ENCODE measurements around the gene RHOT1.
"Not testable (repeated sequence)": the region's sequence is repeated elsewhere in the genome, so short reads cannot be mapped to it uniquely, and the experiment has no call there.

RHOT1 gene

DNA sequence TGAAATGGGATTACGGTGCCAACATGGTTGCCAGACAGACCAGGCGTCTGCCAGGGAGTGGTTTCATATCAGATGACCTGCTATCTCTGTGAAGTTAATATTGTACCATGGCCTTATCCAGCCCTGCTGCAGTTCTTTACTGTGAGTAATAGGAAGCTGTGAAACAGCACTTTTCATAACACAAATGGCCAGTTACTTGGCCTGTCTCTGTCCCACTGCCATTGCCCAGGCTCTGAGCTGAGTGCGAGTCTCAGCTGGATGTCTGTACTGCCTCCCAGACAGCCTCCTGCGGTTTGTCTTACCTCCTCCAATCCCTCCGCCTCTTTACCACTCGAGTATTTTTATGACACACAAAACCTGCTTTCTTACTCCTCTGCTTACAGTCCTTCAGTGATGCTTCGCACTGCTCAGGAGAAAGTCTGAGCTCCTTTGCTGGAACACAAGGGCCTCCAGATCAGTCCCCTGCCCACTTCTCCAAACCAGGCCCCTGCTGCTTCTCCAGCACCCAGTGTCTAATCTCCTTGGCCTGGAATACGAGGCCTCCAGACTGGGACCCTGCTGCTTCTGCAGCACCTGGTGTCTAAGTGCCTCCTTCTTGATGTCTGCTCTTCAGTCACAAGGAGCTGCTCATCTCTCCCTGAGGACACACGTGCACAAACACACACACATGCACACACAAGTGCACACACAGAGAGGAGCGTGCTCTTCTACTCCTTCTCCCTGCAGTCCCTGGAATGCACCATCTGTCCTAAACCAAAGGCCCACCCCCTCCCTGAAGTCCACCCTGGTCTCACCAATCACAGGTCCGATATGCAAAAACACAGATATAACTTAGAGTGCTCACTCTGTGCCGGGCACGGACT lies 17.1 kb upstream of the RHOT1 start:
- DNase-seq: no peak

DNA sequence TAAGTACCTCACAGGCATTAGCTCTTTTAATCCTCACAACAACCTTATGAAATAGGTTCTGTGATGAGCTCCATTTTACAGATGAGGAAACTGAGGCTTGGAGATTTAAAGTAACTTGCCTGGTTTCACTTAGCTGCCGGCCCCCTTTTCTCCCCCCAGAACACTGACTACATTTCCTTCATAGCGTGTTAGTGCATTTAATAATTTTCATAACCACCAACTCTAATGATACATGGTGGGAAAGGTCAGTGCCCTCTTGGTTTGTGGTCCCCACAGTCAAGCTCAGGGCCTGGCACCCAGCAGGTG lies 16.5 kb upstream of the RHOT1 start:
- DNase-seq: no peak

DNA sequence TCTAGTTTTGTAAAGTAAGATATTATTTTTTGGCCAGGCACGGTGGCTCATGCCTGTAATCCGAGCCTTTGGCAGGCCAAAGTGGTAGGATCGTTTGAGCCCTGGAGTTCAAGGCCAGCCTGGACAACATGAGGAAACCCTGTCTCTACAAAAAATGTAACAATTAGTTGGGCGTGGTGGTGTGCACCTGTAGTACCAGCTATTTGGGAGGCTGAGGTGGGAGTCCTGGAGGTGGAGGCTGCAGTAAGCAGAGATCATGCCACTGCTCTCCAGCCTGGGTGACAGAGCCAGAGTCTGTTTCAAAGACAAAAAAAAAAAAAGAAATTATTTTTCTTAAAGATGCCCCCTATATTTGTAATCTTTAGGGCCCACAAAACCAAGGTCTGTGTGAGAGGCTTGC lies 16.0 kb upstream of the RHOT1 start:
- no peak for DNase-seq

DNA sequence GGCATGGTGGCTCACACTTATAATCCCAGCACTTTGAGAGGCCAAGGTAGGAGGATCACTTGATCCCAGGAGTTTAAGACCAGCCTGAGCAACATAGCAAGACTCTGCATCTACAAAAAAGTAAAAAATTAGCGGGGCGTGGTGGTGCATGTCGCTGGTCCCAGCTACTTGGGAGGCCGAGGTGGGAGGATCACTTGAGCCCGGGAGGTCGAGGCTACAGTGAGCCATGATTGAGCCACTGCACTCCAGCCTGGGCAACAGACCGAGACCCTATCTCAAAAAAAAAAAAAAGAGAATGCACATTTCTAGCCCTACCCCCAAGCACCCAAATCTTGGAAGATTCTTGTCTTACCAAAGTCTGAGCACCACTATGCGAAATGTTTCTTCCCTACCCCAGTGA lies 15.6 kb upstream of the RHOT1 start:
- DNase-seq: no peak

DNA sequence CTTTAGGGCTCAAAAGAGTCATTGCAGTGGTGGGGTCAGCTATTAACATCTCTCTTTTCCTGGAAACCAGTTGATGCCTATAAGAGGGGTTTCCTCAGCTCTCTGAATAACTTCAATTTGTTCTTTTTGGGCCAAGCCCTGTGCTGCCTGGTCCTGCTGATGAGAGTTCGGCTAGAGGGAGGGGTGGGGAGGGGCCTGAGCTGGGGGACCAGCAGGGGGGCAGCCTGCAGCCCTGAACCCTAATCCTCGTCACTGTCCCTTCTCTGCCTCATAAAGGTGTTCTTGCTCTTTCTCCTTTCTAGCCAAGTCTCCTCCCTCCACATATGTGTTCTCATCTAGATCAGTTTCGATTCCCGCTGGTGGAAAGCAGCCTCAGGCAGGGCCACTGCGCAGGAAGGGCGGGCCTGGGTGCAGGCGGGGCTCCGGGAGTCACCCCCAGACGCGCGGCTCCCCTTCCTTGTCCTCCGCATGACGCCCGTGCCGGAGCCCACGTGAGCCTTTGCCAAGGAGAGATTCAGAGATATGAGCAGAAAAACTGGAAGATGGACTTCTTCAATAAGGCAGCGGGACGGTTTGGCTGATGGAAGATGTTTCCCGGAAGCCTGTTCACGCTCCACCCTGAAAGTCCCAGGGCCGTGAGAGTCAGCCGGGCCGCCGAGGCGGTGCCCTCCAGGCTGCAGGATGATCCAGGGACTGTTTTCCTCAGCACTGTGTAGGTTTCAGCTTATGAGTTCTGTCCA lies 15.0 kb upstream of the RHOT1 start:
- peak; percentile 77 for DNase-seq

DNA sequence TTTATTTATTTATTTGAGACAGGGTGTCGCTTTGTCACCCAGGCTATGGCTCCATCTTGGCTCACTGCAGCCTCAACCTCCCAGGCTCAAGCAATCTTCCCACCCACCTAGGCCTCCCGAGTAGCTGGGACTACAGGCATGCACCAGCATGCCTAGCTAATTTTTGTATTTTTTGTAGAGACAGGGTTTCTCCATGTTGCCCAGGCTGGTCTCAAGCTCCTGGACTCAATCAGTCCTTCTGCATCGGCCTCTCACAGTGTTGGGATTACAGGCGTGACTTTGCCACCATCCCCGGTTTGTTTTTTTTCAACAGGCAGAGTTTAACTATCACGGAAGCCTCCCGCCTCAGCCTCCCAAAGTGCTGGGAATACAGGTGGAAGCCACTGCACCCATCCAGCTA lies 13.8 kb upstream of the RHOT1 start:
- DNase-seq: not testable (repeated sequence)

DNA sequence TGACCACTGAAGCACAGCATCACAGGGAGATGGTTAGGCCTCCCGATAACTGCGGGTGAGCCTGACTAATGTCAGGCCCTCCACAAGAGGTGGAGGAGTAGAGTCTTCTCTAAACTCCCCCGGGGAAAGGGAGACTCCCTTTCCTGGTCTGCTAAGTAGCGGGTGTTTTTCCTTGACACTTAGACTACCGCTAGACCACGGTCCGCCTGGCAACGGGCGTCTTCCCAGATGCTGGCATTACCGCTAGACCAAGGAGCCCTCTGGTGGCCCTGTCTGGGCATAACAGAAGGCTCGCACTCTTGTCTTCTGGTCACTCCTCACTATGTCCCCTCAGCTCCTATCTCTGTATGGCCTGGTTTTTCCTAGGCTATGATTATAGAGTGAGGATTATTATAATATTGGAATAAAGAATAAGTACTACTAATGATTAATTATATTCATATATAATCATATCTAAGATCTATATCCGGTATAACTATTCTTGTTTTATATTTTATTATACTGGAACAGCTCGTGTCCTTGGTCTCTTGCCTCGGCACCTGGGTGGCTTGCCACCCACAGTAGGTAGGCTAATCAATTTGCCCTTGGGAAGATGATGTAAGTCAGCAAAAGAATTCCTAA lies 6.7 kb upstream of the RHOT1 start:
- DNase-seq: not testable (repeated sequence)

DNA sequence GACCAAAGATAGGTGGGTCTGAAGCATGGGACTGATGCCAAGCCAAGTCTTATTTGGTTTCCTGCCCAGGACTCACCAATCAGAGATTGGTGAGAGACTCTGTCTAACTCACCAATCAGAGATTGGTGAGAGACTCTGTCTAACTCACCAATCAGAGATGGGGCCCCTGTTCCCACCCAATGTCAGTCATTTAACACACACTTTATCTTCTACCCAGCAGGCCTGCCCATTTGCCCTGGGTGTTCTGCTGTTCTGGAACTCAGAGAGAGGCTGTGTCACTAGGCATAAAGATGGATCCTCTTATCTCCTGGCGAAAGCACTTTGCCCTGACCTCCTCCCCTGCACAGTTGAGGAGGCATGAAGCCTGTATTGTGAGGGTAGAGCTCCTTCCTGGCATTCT lies 5.4 kb upstream of the RHOT1 start:
- DNase-seq: no peak

DNA sequence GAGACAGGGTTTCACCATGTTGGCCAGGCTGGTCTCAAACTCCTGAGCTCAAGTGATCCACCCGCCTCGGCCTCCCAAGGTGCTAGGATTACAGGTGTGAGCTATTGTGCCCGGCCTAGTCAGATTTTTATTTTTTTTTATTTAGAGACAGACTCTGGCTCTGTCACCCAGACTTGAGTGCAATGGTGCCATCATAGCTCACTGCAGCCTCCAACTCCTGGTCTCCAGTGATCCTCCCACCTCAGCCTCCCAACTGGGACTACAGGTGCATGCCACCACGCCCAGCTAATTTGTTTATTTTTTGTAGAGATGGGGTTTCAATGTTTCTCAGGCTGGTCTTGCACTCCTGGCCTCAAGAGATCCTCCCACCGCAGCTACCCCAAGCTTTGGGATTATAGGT lies 2.8 kb upstream of the RHOT1 start:
- not testable (repeated sequence) for DNase-seq

DNA sequence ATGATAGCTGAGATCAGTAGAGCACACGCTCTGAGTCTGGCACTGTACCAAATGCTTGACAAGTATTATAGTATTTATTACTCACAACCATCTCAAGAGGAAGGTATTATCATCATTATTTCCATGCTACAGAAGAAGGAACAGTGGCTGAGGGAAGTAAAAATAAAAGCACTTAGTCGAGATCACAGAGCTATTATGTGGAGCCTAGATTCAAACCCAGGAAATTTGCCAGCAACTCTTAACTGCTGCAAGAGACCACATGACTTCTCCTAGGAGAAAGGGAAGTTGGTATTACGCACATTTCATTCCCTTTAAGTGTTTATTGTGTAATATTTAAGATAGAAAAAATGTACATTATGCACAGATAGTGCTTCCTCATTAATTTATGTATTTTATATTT lies 1.0 kb upstream of the RHOT1 start:
- DNase-seq: peak; percentile 92

DNA sequence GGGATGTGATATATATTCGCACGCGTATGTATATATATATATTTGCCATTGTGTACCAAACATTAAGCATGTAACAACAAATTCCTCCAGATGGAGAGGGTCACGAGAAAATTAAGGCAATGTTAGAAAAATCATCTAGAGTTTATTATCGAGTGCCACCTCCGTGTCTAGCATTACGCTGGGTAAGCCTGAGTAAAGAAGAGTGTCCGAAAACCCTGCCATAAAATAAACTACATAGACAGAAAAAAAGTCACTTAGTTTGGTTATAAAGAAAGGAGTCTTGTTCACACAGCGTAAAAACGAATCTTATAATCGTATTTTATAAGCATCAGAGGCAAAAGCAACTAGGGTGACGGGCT lies 644 bp upstream of the RHOT1 start:
- DNase-seq: no peak

DNA sequence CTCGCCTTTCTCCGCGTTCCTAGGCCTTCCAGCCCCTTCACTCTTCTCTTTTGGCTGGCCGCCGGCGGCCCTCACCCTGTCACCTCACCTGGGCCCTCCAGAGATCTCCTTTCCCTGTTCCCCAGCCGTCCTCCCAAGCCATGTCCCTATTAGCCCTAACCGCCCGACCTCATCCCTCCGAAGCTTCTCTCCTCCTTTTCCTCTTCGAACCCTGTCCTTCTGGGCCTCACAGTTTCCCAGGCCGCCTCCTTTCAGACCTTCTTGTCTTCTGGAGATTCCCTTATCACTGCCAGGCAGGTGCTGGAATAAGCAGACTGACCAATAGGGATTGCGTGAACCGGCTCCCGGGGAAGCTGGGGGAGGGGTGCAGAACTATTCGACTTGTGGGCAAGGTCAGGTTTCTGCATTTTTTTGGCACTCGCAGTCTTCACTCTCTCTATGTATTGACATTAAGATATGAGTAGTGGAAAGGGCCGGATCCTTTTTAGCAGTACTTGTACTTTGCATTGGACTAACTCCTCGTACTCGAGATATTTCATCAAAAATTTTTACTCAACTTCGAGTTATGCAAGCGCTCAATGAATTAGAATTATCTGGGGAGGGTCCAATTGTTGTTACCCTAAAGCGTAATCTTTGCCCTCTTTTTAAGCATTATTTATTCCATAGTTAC lies 690 bp downstream of the RHOT1 start:
- DNase-seq: peak; percentile 57

DNA sequence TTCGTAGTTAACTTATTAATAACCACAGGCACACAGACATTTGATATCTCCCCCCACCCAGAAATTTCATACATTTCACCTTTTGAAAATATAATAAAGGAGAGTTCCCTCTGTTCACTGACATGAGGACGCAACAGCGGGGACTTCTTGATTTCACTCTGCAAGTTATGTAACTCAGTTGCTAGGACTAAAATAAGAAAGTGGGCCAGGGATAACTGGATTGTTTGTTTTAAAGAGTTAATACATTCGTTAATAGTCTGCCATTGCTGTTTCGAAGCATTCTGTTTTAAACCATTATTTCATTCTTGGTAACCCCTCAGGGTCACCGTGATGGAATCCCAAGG lies 1.2 kb downstream of the RHOT1 start:
- no peak for DNase-seq

DNA sequence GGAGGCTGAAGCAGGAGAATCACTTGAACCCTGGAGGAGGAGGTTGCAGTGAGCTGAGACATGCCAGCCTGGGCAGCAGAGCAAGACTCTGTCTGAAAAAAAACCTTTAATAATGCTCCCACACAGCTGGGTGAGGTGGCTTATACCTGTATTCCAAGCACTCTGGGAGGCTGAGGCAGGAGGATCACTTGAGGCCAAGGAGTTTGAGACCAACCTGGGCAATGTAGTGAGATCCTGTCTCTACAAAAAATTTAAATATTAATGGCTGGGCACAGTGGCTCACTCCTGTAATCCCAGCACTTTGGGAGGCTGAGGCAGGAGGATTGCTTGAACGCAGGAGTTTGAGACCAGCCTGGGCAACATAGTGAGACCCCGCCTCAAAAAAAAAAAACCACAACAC lies 2.1 kb downstream of the RHOT1 start:
- not testable (repeated sequence) for DNase-seq

DNA sequence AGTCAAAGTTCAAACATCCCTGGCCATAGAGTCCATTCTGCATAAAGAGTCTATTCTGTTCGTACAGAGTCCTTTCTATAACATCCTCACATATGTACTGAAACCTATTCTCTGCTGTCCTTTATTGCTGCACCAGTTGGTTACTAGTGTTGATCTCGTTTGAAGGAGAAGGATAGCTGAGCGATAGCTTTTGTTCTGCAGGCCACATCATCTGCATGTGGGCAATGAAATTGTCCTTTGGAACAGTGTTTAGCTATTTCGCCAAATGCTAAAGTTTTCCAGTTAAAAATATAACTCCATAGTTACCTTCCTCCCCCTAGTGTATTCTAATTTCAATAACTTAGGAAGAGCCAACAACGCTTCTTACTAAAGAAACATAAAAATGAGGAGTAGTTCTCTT lies 6.0 kb downstream of the RHOT1 start:
- no peak for DNase-seq

DNA sequence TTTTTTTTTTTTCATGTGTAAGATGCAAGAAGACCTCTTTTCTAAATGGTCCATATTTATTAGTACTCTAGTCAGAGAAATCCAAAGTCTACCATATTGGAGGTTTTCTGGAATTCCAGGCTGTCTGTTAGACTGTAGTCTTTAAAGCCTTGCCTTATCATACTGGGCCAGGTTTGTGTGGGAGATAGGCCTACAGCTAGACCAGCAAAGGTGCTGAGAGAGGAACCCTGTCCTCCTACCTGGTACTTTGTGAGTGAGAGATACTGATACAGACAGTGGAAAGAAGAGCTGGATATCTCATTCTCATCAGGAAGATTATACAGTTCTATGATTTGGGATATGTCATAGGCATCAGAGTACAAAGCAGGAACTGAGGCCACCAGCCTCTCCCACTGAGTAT lies 8.1 kb downstream of the RHOT1 start:
- DNase-seq: no peak

DNA sequence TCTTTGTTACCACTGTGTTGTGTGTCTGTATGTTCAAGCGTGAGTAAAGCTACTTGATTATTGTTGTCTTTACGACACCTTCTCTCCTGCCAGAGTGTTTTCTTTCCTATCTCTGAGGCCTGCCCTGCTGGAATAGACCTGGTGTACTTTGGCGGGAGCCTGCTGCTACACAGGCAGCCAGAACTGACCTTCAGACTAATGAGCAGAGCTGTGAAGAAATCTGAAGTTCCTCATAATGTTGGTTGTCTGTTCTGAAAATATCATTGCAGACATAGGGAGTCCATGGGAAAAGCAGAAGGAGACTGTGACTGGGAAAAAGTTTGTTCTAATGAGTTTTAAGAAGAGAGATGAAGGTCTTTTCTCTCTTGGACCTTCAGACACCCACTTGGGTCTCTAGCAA lies 9.8 kb downstream of the RHOT1 start:
- DNase-seq: no peak

DNA sequence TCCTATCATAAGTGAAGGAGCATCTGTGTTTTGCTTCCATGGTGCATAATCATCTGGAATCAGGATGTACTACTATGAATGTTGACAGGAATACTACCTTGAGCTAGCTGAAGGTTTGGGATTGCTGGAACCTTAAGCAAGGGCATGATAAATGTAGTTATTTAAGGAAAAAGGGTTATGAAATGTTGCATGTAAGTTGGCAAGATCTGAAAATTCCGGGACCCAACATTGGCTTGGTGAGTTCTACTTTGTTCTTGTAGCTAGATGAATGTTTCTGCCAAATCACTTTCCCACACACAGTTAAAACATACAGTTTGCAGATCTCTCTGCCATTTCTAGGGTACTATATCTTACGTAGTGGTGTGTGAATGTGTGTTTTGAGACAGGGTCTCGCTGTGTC lies 13.6 kb downstream of the RHOT1 start:
- DNase-seq: no peak

DNA sequence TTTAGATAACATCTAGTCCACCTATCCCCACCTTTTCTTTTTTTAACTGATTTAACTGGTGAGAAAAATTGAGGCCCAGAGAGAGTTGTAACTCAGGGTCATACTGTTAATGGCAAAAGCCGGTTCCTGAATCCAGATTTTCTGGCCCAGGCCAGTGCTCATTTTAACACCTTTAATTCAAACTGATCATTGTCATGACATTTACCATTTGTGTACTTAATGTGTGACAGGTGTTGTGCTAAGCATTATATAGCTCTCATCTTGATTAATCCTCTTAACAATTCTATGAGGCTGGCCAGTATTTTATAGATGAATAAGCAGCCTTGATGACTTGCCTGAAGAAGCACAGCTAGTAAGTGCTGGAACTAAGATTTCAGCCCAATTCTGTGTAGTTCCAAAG lies 14.4 kb downstream of the RHOT1 start:
- no peak for DNase-seq

DNA sequence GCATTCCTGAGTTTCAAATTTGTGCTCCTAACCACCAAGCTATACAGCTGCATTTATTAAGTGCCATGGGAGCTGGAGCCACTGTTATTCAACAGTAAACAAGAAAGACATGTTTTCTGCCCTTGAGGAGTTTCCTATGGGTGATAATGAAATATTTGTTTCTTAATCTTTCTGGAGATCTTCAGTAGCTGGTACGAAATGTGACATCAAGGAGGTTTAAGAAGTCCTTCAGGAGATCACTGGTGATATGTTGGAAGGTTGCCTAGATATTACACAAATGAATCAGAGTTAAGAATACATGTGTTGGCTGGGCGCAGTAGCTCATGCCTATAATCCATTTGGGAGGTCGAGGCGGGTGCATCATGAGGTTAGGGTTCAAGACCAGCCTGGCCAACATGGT lies 14.9 kb downstream of the RHOT1 start:
- no peak for DNase-seq

DNA sequence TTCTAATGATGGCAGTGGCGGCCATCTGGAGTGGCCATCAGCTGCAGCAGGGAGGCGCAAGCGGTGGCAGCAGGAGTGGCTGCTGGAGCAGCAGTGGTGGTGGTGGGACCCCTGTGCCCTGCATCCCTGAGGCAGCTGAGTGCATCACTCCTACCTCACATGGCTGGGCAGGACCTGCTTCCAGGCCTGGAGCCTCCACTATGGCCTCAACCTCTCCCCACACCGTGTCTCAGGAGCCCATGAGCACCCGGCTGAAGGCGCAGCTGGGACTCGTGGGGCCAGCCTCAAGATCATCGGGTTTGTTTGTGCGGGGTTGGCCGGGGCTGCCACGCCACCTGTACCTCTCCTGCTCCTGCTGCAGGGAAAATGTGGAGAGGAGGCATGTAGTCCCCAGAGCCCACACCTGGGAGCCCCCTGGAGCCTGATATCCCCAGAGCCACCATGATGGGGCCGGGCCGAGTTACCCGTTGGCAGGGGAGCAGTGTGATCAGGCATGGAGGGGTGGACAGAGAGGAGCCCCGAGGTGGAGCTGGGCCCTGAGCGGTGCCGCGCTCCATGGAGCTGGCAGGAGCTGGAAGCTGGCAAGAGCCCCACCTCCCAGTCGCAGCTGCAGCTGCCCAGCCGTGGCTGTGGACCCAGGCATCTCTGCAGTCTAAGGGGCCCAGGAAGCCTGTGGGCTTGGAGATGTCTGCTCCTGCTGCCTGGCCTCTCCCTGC lies 16.7 kb downstream of the RHOT1 start:
- DNase-seq: no peak

DNA sequence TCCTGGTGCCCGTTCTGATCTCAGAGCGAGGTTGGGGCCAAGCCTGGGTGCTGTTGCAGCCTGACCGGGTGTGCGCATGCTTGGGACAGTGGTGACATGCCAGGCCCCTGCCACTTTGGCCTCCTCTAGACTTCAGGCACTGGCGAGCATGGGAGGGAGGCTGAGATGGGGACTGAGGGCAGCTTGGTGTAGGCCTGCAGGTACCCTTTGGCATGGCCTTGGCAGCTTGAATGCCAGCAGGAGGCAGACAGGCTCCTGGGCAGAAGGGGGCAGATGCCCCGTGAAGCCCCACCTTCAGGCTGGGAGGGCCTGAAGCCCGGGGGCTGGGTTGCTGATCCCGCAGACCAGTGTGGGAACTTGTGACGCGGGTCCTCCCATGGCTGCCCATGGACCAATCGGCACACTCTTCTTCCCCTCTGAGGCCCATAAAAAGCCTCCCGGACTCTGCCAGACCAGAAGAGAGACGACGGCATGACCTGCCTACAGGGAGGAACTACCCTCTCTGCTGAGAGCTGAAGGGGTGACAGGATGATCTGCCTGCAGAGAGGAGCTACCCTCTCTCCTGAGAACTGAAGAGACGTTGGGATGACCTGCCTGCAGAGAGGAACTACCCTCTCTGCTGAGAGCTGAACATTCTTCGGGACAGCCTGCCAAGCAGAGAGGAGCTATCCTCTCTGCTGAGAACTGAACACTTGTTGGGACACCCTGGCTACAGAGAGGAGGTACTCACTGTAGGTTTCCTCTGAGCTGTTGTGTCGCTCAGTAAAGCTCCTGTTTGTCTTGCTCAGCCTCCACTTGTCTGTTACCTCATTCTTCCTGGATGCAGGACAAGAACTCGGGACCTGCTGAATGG lies 17.5 kb downstream of the RHOT1 start:
- no peak for DNase-seq

All from NCI-H1105 treated with DMSO at 0.1 percent for 48 hours (cell line).